Gastroesophageal sphincter (tissue), 4 donors: Measurements from ENCODE around the gene BCLAF1. TPM values are rescaled to one million over a fixed set of nuclear protein-coding genes. Genes with fewer than 3 reads are reported as not detected.
"Not testable (repeated sequence)": the region's sequence is repeated elsewhere in the genome, so short reads cannot be mapped to it uniquely, and the experiment has no call there.

Experiments
- ATAC-seq: fragments of 150-250 bp; one replicate; pipeline ENCODE4 v1.9.1; 2016; ENCODE audit warnings: mild to moderate bottlenecking, moderate library complexity
- H3K27ac ChIP-seq, 4 donors: fragments of 200-600 bp; sonication (generic) in 3 of 4; 1 replicate in 3 of 4; 2 replicates in 1 of 4; pipeline ENCODE4 v1.5.1; 2016 to 2019
- H3K27me3 ChIP-seq: fragments of 200-600 bp; sonication (generic); one replicate; pipeline ENCODE4 v1.5.1; 2019
- H3K36me3 ChIP-seq, 2 donors: fragments of 200-600 bp; sonication (generic); one replicate each; pipeline ENCODE4 v1.5.1; 2019; ENCODE audit warnings: control low read depth in 1 of 2
- H3K4me1 ChIP-seq, 3 donors: fragments of 200-600 bp; sonication (generic); 1 replicate in 2 of 3; 2 replicates in 1 of 3; pipeline ENCODE4 v1.5.1; 2016 to 2019; ENCODE audit warnings: control low read depth in 2 of 3
- H3K4me3 ChIP-seq, 2 donors: fragments of 200-600 bp; sonication (generic); one replicate each; pipeline ENCODE4 v1.5.1; 2019; ENCODE audit warnings: mild to moderate bottlenecking in 1 of 2, moderate library complexity in 1 of 2
- H3K9me3 ChIP-seq, 3 donors: fragments of 200-600 bp; sonication (generic); one replicate each; pipeline ENCODE4 v1.5.1; 2017 to 2019; ENCODE audit warnings: control low read depth in 2 of 3
- EP300 ChIP-seq: sonication (generic); formaldehyde crosslinking; IDR thresholded peaks from one replicate; pipeline ENCODE4 v1.6.1; 2017; ENCODE audit warnings: antibody characterized with exemption, mild to moderate bottlenecking
- POLR2A ChIP-seq, 2 donors: fragments of 450-650 bp; IDR thresholded peaks; one replicate each; pipeline ENCODE4 v1.6.1; 2017; ENCODE audit warnings: antibody characterized with exemption in 2 of 2, mild to moderate bottlenecking in 2 of 2, moderate library complexity in 1 of 2
- POLR2AphosphoS5 ChIP-seq: sonication (generic); formaldehyde crosslinking; IDR thresholded peaks from one replicate; pipeline ENCODE4 v1.6.1; 2017; ENCODE audit warnings: antibody characterized with exemption
- WGBS, 2 donors: methylation state at CpG; one replicate each; pipeline ENCODE4 v1.1.5; 2018; ENCODE audit warnings: low coverage in 1 of 2; 5-methylcytosine and 5-hydroxymethylcytosine counted together
- total RNA-seq, 4 donors: library from RNA; depleted of rRNA; stranded (reverse); fragments of >200 nt; gene quantifications; one replicate each; pipeline ENCODE4 v1.1.0, GENCODE V29; 2016
- TF ChIP-seq, protein P1 (sequence below), 4 experiments: fragments of 200-600 bp in 2 of 4; fragments of 450-650 bp in 2 of 4; sonication (generic) in 1 of 4; IDR thresholded peaks; one replicate each; pipeline ENCODE4 v1.5.1; 2017 to 2019; ENCODE audit warnings: antibody characterized with exemption in 4 of 4, mild to moderate bottlenecking in 2 of 4, moderate library complexity in 2 of 4

The BCLAF1 gene
- total RNA-seq, 4 donors from 2014 or later: 82.5 to 124 (median 105) TPM

DNA sequence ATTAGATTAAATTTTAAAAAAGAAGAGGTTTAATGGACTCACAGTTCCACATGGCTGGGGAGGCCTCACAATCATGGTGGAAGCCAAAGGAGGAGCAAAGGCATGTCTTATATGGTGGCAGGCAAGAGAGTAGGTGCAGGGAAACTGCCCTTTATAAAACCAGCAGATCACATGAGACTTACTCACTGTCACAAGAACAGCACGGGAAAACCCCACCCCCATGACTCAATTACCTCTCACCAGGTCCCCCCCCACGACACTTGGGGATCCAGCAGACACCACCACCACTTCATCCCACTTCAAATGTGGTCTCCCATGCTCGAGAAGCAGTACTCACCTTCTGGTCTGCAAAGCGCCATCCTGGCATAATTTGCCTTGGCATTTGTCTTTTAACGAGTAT, 64.2 kb downstream of the BCLAF1 start:
- H3K4me1 ChIP-seq: peaks cover 0 to 9% (median 0%) of the 10 kb centered on the region in 3 donors
- H3K27me3 ChIP-seq: no peaks in the 10 kb centered on the region
- H3K9me3 ChIP-seq: no peaks in the 10 kb centered on the region
- H3K36me3 ChIP-seq: no peaks in the 10 kb centered on the region
- H3K27ac ChIP-seq: no peak overlapping the region
- H3K4me3 ChIP-seq: no peak overlapping the region
- 63 to 75% methylated on average over 5 of the region's 5 CpGs for WGBS, 2 donors
- no peak for ATAC-seq
- TF ChIP-seq, protein P1, sequence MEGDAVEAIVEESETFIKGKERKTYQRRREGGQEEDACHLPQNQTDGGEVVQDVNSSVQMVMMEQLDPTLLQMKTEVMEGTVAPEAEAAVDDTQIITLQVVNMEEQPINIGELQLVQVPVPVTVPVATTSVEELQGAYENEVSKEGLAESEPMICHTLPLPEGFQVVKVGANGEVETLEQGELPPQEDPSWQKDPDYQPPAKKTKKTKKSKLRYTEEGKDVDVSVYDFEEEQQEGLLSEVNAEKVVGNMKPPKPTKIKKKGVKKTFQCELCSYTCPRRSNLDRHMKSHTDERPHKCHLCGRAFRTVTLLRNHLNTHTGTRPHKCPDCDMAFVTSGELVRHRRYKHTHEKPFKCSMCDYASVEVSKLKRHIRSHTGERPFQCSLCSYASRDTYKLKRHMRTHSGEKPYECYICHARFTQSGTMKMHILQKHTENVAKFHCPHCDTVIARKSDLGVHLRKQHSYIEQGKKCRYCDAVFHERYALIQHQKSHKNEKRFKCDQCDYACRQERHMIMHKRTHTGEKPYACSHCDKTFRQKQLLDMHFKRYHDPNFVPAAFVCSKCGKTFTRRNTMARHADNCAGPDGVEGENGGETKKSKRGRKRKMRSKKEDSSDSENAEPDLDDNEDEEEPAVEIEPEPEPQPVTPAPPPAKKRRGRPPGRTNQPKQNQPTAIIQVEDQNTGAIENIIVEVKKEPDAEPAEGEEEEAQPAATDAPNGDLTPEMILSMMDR (IDR thresholded peaks at IDR 0.05): no peak
- TF ChIP-seq EP300: no peak
- TF ChIP-seq POLR2AphosphoS5: no peak
- no peak for TF ChIP-seq POLR2A (IDR thresholded peaks at IDR 0.05)

DNA sequence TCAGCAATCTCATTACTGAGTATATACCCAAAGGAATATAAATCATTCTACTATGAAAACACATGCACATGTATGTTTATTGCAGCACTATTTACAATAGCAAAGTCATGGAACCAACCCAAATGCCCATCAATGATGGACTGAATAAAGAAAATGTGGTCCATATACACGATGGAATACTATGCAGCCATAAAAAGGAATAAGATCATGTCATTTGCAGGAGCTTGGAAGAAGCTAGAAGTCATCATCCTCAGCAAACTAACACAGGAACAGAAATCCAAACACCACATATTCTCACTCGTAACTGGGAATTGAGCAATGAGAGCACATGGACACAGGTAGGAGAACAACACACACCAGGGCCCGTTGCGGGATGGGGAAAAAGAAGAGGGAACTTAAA, 64.7 kb downstream of the BCLAF1 start:
- H3K4me1 ChIP-seq, ATAC-seq: not testable (repeated sequence)

DNA sequence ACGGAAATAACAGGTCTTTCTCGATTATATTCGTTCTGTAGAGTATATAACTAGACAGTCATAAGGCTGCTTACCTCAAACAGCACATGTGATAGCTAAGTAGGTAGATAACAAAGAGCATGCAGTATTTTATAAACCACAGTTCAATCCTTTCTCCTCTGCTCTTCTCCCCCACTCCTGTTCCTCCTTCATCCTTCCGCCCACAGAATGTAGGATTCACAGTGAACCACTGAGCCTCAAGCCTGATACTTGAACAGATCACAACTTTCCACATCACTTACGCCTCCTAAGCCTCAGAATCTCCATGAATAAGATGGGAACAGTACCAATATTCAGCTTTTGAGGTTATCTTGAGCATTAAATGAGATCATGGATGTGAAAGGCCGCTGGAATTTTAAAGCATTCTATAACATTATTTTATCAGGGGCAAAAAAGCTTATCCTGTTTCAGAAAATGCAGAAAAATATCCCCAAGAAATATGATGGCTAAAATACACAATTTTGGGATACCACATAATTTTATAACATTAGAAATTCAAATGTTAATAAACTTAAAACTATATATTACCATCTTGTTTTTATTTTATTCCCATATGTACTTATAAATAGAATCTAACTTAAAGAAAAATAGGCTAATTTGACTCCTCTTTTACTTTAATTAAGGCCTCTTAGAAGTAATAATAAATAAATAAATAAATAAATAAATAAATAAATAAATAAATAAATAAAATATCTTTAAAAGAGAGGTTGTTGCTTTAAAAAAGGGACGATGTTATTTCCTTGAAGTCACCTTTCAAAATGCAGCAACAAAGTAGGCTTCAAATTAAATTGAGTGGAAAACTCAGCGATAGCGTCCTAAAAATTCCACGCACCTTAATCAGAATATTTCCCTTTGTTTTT, 72.9 kb downstream of the BCLAF1 start:
- ATAC-seq: no peak
- Histone ChIP-seq H3K4me3 (no peak overlapping the region), H3K36me3 (no peaks in the 10 kb centered on the region), H3K27ac (no peak overlapping the region), H3K4me1 (no peaks in the 10 kb centered on the region), H3K9me3 (no peaks in the 10 kb centered on the region), H3K27me3 (no peaks in the 10 kb centered on the region)
- no peak for TF ChIP-seq POLR2AphosphoS5
- TF ChIP-seq POLR2A (IDR thresholded peaks at IDR 0.05): no peak
- TF ChIP-seq, protein P1 (IDR thresholded peaks at IDR 0.05): no peak
- TF ChIP-seq EP300: no peak
- WGBS, 2 donors: 80 to 81% methylated on average over 10 of the region's 10 CpGs

More for the DNA sequence above, 64.7 kb downstream of the BCLAF1 start:
- H3K4me3 ChIP-seq, H3K36me3 ChIP-seq, H3K27ac ChIP-seq, H3K27me3 ChIP-seq, H3K9me3 ChIP-seq: not testable (repeated sequence)
- 97 to 98% methylated on average over 4 of the region's 4 CpGs for WGBS, 2 donors

DNA sequence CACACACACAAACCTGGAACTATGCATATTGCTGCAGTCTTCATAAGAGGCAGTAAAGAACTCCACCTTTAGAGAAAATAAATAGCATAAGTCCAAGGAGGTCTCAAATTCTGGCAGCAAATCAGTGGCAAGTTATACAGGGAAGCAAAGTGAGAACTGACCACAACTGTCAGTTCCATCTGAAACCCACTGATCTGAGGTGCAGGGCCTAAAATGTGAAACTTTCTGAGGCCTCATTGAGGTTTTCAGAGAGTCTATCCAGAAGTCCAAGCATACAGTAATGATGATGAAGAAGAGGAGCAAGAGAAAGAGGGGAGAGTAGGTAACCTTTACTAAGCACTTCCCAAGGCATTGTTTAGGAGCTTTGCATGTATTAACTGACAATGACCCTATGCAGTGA, 75.8 kb downstream of the BCLAF1 start:
- TF ChIP-seq, protein P1 (IDR thresholded peaks at IDR 0.05): no peak
- TF ChIP-seq EP300 (no peak), POLR2AphosphoS5 (no peak), POLR2A (IDR thresholded peaks at IDR 0.05) (no peak)
- H3K9me3 ChIP-seq: no peaks in the 10 kb centered on the region
- no peaks in the 10 kb centered on the region for H3K36me3 ChIP-seq
- no peak overlapping the region for H3K27ac ChIP-seq
- no peak overlapping the region for H3K4me3 ChIP-seq
- no peaks in the 10 kb centered on the region for H3K27me3 ChIP-seq
- H3K4me1 ChIP-seq: no peaks in the 10 kb centered on the region
- ATAC-seq: no peak

DNA sequence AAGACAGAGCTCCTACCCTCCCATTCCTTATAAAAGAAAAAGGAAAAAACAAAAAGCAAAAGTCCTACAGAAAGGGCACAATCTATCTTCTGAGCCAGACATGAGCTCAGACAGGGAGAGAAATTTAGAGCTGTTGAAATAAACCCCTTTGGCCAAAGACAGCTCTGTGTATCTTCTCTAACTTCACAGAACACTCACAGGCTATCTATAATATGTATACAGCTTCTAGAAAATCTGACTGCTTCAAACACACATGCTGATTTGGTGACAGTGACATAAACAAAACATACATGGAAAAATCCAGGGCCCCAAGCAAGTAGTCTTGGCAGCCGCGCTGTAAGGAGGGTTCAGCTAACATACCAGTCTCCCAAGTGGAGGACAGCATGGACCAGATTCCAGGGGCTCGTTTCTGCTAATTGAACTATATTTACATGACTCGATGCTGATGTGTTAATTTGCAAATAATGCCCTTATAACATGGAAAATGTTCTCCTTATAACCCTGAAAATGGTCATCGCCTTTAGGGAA, 76.6 kb downstream of the BCLAF1 start:
- WGBS, 2 donors: 38 to 61% methylated on average over 5 of the region's 5 CpGs
- no peaks in the 10 kb centered on the region for H3K4me1 ChIP-seq
- H3K9me3 ChIP-seq: no peaks in the 10 kb centered on the region
- no peaks in the 10 kb centered on the region for H3K36me3 ChIP-seq
- ATAC-seq: no peak
- H3K4me3 ChIP-seq: no peak overlapping the region
- no peaks in the 10 kb centered on the region for H3K27me3 ChIP-seq
- no peak for TF ChIP-seq POLR2A (IDR thresholded peaks at IDR 0.05)
- no peak overlapping the region for H3K27ac ChIP-seq

DNA sequence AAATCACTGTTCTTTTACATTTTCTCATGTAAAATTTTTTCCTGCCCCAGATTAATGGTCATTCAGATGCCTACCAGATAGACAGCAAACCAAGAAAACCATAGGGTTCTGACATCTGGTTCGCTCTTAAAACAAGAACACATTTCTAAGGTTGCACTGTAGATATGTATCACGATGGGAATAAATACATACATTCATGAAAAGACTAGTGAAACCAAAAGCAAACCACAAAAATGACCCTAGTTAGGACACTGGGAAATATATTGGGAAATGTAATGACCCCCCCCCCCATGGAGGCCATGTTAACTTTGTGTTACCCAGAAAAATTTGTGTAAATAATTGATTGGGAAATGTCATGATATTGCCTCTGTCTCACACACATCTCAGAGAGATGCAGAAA, 77.0 kb downstream of the BCLAF1 start:
- Histone ChIP-seq H3K27me3 (no peaks in the 10 kb centered on the region), H3K36me3 (no peaks in the 10 kb centered on the region), H3K4me1 (no peaks in the 10 kb centered on the region), H3K27ac (no peak overlapping the region), H3K9me3 (no peaks in the 10 kb centered on the region), H3K4me3 (no peak overlapping the region)
- ATAC-seq: no peak
- 84 to 90% methylated on average over 2 of the region's 2 CpGs for WGBS, 2 donors
- TF ChIP-seq POLR2A (IDR thresholded peaks at IDR 0.05) (no peak), EP300 (no peak), POLR2AphosphoS5 (no peak)
- TF ChIP-seq, protein P1 (IDR thresholded peaks at IDR 0.05): no peak
